Activated CD4-positive, alpha-beta T cell treated with anti-CD3 and anti-CD28 coated beads for 1 hour (primary cell): Measurements from ENCODE around the gene HIP1.

ENCODE experiments used
- DNase-seq: peaks from one replicate; pipeline ENCODE4 v3.0.0-alpha.2; 2020

HIP1 gene

DNA sequence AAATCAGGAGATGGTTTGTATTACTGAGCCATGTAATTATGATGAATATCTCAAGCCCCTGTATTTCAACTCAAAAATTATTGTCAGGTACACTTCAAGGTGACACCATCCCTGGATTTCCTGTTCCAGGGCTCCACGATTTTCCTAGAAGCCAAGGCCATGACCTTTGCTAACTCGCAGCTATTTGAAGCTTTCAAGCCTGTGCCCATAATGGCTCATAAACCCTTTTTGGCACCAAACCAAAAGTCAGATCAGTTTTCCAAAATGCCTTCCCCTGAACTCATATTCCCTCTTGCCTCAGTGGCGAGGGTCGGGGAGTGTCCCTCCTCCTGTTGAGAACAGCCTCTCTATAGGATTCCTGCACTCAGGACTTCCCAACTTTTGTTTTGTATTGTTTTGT is 70.8 kb downstream of the HIP1 start:
- no peak for DNase-seq

DNA sequence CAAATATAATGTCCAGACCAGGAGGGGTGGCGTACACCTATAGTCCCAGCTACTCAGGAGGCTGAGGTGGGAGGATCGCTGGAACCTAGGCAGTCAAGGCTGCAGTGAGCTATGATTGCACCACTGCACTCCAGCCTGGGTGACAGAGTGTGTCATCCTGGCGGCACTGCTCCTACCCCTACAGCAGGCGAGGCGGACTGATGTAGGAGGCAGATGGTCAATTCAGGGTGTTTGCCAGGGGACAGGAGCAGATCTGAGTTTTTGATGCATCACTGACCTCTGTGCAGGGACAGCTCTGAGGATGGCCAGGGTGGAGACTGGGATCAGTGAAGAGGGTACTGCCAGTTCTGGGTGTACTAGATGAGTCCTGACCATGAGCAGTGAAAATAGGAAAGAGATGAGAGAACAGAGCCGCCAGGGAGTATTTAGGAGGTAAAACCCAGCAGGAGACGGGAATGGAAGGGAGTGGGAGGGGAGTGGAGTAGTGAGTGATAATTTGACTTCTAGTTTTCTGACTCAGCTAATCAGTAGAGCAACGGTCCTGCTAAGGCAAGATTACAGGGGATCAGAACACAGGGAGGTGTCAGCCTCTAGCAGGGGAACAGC is 75.3 kb downstream of the HIP1 start:
- no peak for DNase-seq

DNA sequence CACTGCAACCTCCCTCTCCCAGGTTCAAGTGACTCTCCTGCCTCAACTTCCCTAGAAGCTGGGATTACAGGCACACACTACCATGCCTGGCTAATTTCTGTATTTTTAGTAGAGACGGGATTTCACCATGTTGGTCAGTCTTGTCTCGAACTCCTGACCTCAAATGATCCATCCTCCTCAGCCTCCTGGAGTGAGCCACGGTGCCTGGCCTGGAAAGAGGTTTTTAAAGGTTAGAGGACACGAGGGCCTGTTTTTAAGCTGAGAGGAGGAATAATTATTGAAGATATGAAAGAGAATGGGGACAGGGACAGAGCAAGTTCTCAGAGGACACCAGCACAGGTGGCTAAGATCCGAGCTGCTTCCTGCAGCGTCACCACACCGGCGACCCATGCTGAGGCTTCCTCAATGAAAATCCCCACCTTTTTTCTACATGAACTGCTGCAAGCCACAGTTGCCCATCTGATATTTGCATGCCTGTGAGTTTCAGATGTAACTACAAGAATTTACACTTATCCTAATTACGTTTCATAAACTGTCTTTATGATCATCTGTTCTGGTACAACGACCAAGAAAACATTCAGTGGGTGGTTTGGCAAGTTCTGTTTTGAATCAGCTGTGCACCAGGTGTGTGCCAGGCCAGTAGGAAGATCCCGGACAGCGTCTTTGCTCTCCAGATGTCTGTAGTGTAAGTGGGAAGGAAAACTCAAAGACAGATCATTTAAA is 76.0 kb downstream of the HIP1 start:
- DNase-seq, result no peak

DNA sequence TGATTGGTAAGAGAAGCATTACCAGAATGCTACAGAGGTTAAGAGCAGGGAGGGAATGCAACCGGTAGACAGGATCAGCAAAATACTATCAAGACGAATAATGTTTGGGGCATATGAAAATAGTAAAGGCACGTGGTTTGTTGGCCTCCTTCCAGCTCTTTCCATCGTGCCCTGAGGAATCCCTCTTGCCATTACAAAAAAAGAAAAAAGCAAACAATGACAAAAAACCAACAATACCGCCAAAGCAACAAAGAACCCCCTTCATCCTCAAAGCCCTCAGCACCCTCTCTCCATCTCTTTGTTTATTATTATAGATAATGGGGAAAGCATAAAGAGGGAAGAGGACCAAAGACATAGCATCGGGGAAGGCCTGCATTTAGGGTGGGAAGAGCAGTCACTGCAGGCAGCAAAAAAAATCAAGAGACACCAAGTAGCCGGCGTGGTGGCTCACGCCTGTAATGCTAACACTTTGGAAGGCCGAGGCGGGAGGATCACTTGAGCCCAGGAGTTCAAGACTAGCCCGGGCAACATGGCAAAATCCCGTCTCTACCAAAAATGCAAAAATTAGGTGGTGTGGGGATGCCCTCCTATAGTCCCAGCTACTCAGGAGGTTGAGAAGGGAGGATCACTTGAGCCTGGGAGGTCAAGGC is 78.0 kb downstream of the HIP1 start:
- no peak for DNase-seq

GRCh38 chr7:75658802-75659201 is 79.9 kb downstream of the HIP1 start:
- no peak for DNase-seq

DNA sequence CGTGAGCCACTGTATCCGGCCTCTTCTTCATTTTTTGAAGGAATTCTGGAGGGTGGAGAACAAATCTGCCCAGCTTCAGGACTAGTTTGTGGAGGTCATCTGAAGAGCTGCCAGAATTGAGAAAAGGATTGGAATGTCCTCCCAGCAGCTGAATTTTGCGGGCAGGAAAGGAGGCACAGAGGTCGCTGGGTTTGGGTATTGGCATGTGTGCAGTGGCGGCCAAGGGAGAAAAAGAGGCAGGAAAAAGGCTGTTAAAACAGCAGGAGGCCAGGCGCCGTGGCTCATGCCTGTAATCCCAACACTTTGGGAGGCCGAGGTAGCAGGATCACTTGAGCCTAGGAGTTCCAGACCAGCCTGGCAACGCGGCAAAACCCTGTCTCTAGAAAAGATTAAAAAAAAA is 80.4 kb downstream of the HIP1 start:
- DNase-seq, result no peak

- no peak for DNase-seq
Measured at GRCh38 chr7:75657866-75658265, 80.9 kb downstream of the HIP1 start.

DNA sequence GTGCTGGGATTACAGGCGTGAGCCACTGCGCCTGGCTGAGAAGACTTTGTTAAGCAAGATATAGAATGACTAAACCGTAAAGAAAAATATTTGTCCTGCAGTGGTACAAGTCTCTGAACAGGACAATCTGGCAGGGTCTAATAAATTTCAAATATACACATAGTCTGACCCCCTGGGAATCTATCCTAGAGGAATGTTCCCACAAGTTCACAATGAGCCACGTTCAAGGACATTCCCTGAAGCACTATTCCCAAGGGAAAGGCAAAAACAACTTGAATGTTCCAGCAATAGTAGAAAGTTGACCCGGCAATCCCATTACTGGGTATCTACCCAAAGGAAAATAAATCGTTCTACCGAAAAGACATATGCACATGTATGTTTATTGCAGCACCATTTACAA is 82.0 kb downstream of the HIP1 start:
- no peak for DNase-seq

GRCh38 chr7:75655536-75655935 is 83.2 kb downstream of the HIP1 start:
- no peak for DNase-seq

DNA sequence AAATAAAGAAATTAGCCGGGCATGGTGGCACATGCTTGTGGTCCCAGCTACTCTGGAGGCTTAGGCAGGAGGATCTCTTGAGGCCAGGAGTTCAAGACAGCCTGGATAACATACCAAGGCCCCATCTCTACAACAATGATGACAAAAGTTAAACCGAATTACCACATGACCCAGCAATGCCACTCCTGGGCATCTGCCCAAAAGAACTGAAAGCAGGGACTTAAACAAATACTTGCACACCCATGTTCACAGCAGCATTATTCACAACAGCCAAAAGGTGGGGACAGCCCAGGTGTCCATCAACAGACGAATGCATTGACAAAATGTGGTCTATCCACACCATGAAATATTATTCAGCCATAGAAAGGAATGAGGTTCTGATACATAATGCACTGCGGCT is 83.9 kb downstream of the HIP1 start:
- DNase-seq, result no peak

- DNase-seq, result no peak
Measured at GRCh38 chr7:75653651-75654050, 85.1 kb downstream of the HIP1 start.

DNA sequence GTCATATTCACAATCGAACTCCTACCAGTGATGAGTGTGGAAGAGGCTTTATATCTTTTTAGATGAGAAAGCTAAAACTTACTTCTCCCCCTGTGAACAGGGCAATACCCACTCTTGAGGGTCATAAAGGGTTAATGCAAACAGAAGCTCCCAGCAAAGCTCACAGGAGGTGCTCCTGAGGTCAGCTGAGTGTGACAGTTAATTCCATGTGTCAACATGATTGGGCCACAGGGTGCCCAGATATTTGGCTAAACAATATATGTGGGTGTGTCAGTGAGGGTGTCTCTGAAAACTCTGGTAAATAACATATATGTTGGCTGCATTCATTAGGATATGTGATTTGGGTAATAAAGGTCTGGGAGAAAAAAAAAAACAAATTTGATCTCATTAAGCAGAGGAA is 86.0 kb downstream of the HIP1 start:
- DNase-seq, result no peak

GRCh38 chr7:75650681-75651080 is 88.1 kb downstream of the HIP1 start:
- no peak for DNase-seq

- DNase-seq, result no peak
Measured at GRCh38 chr7:75650062-75650461, 88.7 kb downstream of the HIP1 start.

- no peak for DNase-seq
Measured at GRCh38 chr7:75649462-75649861, 89.3 kb downstream of the HIP1 start.

DNA sequence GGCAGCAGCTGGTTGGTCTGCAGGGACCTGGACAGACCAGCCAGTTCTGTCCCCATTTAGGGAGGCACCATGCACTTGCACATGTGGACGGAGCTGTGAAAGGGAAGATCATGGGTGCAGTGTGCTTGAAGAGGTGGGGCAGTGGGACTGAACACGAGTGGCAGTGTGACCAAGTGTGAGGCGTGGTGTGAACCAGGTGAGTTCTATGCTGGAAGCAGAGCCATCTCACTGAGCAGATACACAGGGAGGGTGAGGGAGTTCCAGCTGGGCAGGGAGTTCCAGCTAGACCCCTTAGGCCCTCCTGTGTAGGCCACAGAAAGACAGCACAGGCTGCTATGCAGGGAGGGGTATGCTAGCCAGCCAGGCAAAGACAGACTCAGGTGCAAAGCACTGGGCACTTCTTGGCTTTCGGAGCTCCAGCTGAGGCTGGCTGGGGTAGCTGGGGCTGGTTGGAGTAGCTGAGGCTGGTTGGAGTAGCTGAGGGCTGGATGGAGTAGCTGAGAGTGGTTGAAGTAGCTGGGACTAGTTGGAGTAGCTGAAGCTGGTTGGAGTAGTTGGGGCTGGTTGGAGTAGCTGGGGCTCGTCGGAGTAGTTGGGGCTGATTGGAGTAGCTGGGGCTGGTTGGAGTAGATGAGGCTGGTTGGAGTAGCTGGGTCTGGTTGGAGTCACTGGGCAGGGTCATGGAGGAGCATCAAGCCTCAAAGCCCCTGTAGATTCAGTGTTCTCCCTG is 90.9 kb downstream of the HIP1 start:
- no peak for DNase-seq

DNA sequence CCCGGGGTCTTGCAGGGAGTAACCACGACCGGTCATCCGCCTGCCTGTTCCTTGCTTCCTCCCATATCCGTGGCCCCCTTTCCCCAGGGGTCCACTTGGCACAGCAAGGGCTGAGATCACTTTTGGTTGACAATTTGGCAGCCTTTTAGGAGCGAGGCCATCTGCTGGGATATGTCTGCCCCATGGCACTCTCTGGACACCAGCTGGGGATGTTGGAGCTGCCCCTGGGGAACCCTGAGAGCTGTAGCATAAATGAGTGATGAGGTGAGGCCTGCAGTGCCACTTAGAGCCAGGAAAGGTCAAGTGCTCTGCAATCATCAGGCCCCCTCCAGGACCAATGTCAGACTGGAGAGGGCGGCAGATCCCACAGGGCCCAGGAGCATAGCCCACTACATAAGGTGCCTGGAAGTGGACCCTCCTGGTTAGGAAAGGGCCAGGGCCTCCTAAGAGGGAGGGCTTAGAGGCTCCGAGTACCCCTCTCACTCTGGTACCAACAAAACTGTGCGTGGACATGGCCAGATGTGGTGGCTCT is 92.1 kb downstream of the HIP1 start:
- DNase-seq, result no peak

DNA sequence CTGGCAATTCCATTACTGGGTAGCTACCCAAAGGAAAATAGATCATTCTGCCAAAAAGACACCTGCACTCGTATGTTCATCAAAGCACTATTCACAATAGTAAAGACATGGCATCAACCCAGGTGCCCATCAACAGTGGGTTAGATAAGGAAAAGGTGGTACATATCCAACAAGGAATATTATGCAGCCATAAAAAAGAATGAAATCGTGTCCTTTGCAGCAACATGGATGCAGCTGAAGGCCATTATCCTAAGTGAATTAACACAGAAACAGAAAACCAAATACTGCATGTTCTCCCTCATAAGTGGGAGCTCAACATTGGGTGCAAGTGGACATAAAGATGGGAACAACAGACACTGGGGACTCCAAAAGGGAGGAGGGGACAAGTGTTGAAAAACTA is 93.2 kb downstream of the HIP1 start:
- DNase-seq, result no peak

DNA sequence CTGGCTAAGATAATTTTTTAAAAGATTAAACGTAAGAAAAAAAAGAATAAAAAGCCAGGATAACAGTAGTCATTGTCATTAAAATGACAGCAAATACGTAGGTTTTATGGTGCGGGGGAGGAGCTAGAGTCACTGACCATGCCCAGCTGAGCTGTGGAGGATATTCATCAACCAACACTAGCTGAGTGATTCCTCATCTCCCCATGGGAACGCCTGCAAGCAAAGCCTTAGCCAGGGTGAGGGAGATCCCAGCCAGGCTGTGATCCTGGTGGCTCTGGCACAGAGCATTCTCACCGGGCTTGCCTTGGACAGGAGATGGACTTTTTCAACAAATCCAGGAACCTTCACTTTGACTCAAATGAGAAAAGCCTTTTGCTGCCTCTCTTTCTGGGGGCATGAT is 94.2 kb downstream of the HIP1 start:
- DNase-seq, result no peak

GRCh38 chr7:75642810-75643486 is 95.8 kb downstream of the HIP1 start:
- DNase-seq, result peak; percentile 43

DNA sequence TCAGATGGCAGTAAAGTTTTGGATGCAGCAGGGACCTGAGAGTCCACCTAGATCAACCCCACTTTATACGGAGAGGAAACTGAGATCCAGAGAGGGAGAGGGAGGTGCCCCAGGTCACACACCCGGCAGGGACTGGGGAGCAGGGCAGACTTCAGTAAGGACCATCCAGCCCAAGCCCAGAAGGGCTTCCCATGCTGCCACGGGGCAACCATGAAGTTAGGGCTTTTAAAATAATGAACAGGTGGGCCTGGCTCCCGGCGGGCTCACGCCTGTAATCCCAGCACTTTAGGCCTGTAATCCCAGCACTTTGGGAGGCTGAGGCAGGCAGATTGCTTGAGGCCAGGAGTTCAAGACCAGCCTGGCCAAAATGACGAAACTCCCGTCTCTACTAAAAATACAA is 98.5 kb downstream of the HIP1 start:
- no peak for DNase-seq

- DNase-seq, result no peak
Measured at GRCh38 chr7:75639886-75640190, 98.9 kb downstream of the HIP1 start.
